GM19328 (cell line): ENCODE results near the gene MALSU1.

Experiments
- ATAC-seq: cut with Tn5 transposase; IDR thresholded peaks from one replicate; pipeline ENCODE4 v1.9.1; 2021; ENCODE audit warnings: mild to moderate bottlenecking, moderate library complexity; ENCODE audit not compliant: unreplicated experiment

The MALSU1 gene

GRCh38 chr7:23335136-23335535 lies 36.0 kb downstream of the MALSU1 start:
- ATAC-seq: no peak

- no peak for ATAC-seq
Measured at GRCh38 chr7:23335621-23336020, 36.5 kb downstream of the MALSU1 start.

- no peak for ATAC-seq
Measured at GRCh38 chr7:23336086-23336485, 36.9 kb downstream of the MALSU1 start.

- no peak for ATAC-seq
Measured at GRCh38 chr7:23336799-23337283, 37.7 kb downstream of the MALSU1 start.

GRCh38 chr7:23337374-23337773 lies 38.2 kb downstream of the MALSU1 start:
- ATAC-seq: no peak

GRCh38 chr7:23338439-23338838 lies 39.3 kb downstream of the MALSU1 start:
- ATAC-seq: no peak

- no peak for ATAC-seq
Measured at GRCh38 chr7:23338863-23339262, 39.7 kb downstream of the MALSU1 start.

- no peak for ATAC-seq
Measured at GRCh38 chr7:23341846-23342598, 42.9 kb downstream of the MALSU1 start.

- ATAC-seq: no peak
Measured at GRCh38 chr7:23343102-23343501, 44.0 kb downstream of the MALSU1 start.

- no peak for ATAC-seq
Measured at GRCh38 chr7:23343806-23344475, 44.8 kb downstream of the MALSU1 start.

GRCh38 chr7:23345601-23346000 lies 46.5 kb downstream of the MALSU1 start:
- ATAC-seq: no peak

- ATAC-seq: no peak
Measured at GRCh38 chr7:23346316-23346715, 47.2 kb downstream of the MALSU1 start.

GRCh38 chr7:23347033-23347681 lies 48.0 kb downstream of the MALSU1 start:
- no peak for ATAC-seq

GRCh38 chr7:23347682-23348180 lies 48.6 kb downstream of the MALSU1 start:
- ATAC-seq: no peak

GRCh38 chr7:23349484-23350157 lies 50.5 kb downstream of the MALSU1 start:
- ATAC-seq: no peak

- no peak for ATAC-seq
Measured at GRCh38 chr7:23350466-23350865, 51.3 kb downstream of the MALSU1 start.

GRCh38 chr7:23353172-23353571 lies 54.0 kb downstream of the MALSU1 start:
- no peak for ATAC-seq

- no peak for ATAC-seq
Measured at GRCh38 chr7:23356168-23356567, 57.0 kb downstream of the MALSU1 start.

- no peak for ATAC-seq
Measured at GRCh38 chr7:23356726-23357125, 57.6 kb downstream of the MALSU1 start.

GRCh38 chr7:23357190-23358093 lies 58.3 kb downstream of the MALSU1 start:
- ATAC-seq: no peak
